Lung (tissue), 12 donors: ENCODE data around the gene CAV2. TPM values are rescaled to one million over a fixed set of nuclear protein-coding genes. Genes with fewer than 3 reads are reported as not detected.

Experiments used
- ATAC-seq: fragments of 200-7000 bp; cut with Tn5 transposase; one replicate; pipeline ENCODE4 v1.9.1; 2020; ENCODE audit warnings: moderate number of reproducible peaks; ENCODE audit not compliant: insufficient read depth, low FRiP score
- DNase-seq, 3 donors: peaks; one replicate each; pipeline ENCODE4 v3.0.0-alpha.2; 2013 to 2017
- H3K27ac ChIP-seq, 2 donors: one replicate each; pipeline ENCODE4 v1.5.1; 2013; ENCODE audit warnings: mild to moderate bottlenecking in 2 of 2, moderate library complexity in 2 of 2, control low read depth in 1 of 2, inconsistent platforms in 1 of 2, low read depth in 1 of 2, low read length in 1 of 2
- H3K27me3 ChIP-seq, 3 donors: one replicate each; pipeline ENCODE4 v1.5.1; 2013; ENCODE audit warnings: low read length in 2 of 3; ENCODE audit not compliant: control insufficient read depth in 3 of 3, insufficient read depth in 3 of 3
- H3K36me3 ChIP-seq, 4 donors: one replicate each; pipeline ENCODE4 v1.5.1; 2013; ENCODE audit warnings: low read length in 4 of 4, mild to moderate bottlenecking in 1 of 4, moderate library complexity in 1 of 4; ENCODE audit not compliant: control insufficient read depth in 4 of 4, insufficient read depth in 4 of 4
- H3K4me1 ChIP-seq, 5 donors: one replicate each; pipeline ENCODE4 v1.5.1; 2013; ENCODE audit warnings: low read length in 5 of 5, mild to moderate bottlenecking in 2 of 5, moderate library complexity in 1 of 5; ENCODE audit not compliant: control insufficient read depth in 5 of 5, insufficient read depth in 5 of 5
- H3K4me3 ChIP-seq: one replicate; pipeline ENCODE4 v1.5.1; 2013; ENCODE audit warnings: mild to moderate bottlenecking, control low read depth, moderate library complexity
- H3K9ac ChIP-seq, 2 donors: one replicate each; pipeline ENCODE4 v1.5.1; 2013; ENCODE audit warnings: low read length in 2 of 2, control low read depth in 1 of 2; ENCODE audit not compliant: insufficient read depth in 1 of 2
- H3K9me3 ChIP-seq, 4 donors: one replicate each; pipeline ENCODE4 v1.5.1; 2013; ENCODE audit warnings: low read length in 3 of 4, mild to moderate bottlenecking in 1 of 4, moderate library complexity in 1 of 4; ENCODE audit not compliant: control insufficient read depth in 4 of 4, insufficient read depth in 3 of 4
- CTCF ChIP-seq: IDR thresholded peaks from 2 replicates; pipeline ENCODE4 v1.5.1; 2012; ENCODE audit warnings: mild to moderate bottlenecking; ENCODE audit errors: control extremely low read depth, extremely low read depth
- WGBS, 2 donors: extraction: QIAGEN DNeasy Blood & Tissue Kit; methylation state at CpG; one replicate each; pipeline ENCODE4 v1.1.7; 2013; 5-methylcytosine and 5-hydroxymethylcytosine counted together
- polyA plus RNA-seq, 2 donors: library from polyadenylated mRNA; stranded (reverse); fragments of 200-250 nt; gene quantifications; one replicate each; pipeline ENCODE4 v1.2.1, GENCODE V29; 2013
- total RNA-seq, 2 donors: library from RNA; depleted of rRNA in 1 of 2; stranded (reverse); fragments of >200 nt in 1 of 2; gene quantifications; one replicate each; pipeline ENCODE4 v1.2.1, GENCODE V29; 2014 to 2021
- donor health status: control.
- donor health status: control.
- donor health status: Bipolar disorder and iron deficiency.
- donor health status: healthy.
- donor health status: DM: yes; HTN: yes; CAD: no.

Gene CAV2
- total and polyA plus RNA-seq, 4 donors: 57.9 to 214 (median 106) TPM

- ATAC-seq: no peak
- 68 to 75% methylated on average over 2 of the region's 2 CpGs for WGBS, 2 donors
- DNase-seq: peak in 1 of 3 donors; percentile 40
- Histone ChIP-seq H3K27ac (no peak overlapping the region), H3K27me3 (no peaks in the 10 kb centered on the region), H3K36me3 (no peaks in the 10 kb centered on the region), H3K9ac (no peak overlapping the region), H3K4me3 (no peak overlapping the region), H3K9me3 (no peaks in the 10 kb centered on the region), H3K4me1 (peaks cover 0 to 25% (median 3%) of the 10 kb centered on the region in 5 donors)
- no peak for TF ChIP-seq CTCF
Measured at GRCh38 chr7:116490351-116490750, 9.2 kb upstream of the CAV2 start.

- no peak overlapping the region for H3K9ac ChIP-seq
- peaks cover 0 to 25% (median 3%) of the 10 kb centered on the region in 5 donors for H3K4me1 ChIP-seq
- DNase-seq (no peak), ATAC-seq (no peak)
- 58 to 74% methylated on average over 3 of the region's 3 CpGs for WGBS, 2 donors
- no peak overlapping the region for H3K27ac ChIP-seq
- no peak for TF ChIP-seq CTCF
- no peaks in the 10 kb centered on the region for H3K27me3 ChIP-seq
- H3K9me3 ChIP-seq: no peaks in the 10 kb centered on the region
- H3K36me3 ChIP-seq: no peaks in the 10 kb centered on the region
- H3K4me3 ChIP-seq: no peak overlapping the region
Measured at GRCh38 chr7:116491887-116492653, 7.5 kb upstream of the CAV2 start.

GRCh38 chr7:116492654-116493109 lies 6.9 kb upstream of the CAV2 start:
- Histone ChIP-seq H3K9me3 (no peaks in the 10 kb centered on the region), H3K27me3 (no peaks in the 10 kb centered on the region), H3K9ac (no peak overlapping the region), H3K36me3 (no peaks in the 10 kb centered on the region), H3K4me1 (peaks cover 0 to 25% (median 3%) of the 10 kb centered on the region in 5 donors), H3K4me3 (no peak overlapping the region), H3K27ac (no peak overlapping the region)
- TF ChIP-seq CTCF: no peak
- 91 to 93% methylated on average over 3 of the region's 3 CpGs for WGBS, 2 donors
- no peak for ATAC-seq
- no peak for DNase-seq
